ENCODE data around the gene XRN1.

XRN1 gene

DNA sequence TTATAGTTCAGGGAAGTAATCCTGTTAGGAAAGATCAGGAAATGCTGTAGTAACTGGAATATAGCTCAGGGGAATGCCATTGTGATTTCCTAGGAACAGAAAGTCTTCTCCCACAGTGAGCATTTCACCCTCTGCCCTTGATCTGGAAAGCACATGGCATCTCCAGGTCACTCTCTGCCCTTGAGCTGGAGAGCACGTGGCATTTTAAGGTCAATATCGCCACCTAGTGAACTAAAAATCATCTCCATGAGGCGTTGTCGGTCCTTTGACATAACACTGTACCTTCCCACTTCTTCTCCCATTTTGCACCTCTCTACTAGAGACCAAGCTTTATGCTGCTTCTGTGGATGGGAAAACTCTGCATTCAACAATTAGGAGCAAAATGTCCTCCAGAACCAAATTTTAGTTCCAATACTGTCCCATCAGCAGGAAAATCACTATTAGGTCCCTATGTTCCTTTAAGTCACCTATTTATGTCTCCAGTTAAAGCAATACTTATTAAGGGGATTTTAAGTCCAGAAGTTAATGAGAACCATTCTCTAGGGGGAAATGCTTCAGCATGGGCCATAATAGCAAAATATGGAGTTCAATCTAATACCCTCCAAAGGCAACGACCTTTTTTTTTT lies 167.8 kb downstream of the XRN1 start:
- TF ChIP-seq, protein P1, sequence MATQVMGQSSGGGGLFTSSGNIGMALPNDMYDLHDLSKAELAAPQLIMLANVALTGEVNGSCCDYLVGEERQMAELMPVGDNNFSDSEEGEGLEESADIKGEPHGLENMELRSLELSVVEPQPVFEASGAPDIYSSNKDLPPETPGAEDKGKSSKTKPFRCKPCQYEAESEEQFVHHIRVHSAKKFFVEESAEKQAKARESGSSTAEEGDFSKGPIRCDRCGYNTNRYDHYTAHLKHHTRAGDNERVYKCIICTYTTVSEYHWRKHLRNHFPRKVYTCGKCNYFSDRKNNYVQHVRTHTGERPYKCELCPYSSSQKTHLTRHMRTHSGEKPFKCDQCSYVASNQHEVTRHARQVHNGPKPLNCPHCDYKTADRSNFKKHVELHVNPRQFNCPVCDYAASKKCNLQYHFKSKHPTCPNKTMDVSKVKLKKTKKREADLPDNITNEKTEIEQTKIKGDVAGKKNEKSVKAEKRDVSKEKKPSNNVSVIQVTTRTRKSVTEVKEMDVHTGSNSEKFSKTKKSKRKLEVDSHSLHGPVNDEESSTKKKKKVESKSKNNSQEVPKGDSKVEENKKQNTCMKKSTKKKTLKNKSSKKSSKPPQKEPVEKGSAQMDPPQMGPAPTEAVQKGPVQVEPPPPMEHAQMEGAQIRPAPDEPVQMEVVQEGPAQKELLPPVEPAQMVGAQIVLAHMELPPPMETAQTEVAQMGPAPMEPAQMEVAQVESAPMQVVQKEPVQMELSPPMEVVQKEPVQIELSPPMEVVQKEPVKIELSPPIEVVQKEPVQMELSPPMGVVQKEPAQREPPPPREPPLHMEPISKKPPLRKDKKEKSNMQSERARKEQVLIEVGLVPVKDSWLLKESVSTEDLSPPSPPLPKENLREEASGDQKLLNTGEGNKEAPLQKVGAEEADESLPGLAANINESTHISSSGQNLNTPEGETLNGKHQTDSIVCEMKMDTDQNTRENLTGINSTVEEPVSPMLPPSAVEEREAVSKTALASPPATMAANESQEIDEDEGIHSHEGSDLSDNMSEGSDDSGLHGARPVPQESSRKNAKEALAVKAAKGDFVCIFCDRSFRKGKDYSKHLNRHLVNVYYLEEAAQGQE (IDR thresholded peaks at IDR 0.05; ENCODE audit: insufficient read depth in 1 of 2, low read depth in 2 of 2, low read length in 2 of 2), result no peak
- no peak for TF ChIP-seq TAF1 (IDR thresholded peaks at IDR 0.05; ENCODE audit: borderline replicate concordance, insufficient read depth, low read length)
- no peak for TF ChIP-seq POLR2AphosphoS5 (IDR thresholded peaks at IDR 0.05; ENCODE audit: low read depth, low read length)
- TF ChIP-seq SIN3A (IDR thresholded peaks at IDR 0.05; ENCODE audit: borderline replicate concordance, insufficient read depth, low read length), result no peak
- no peak for TF ChIP-seq FOXP2 (optimal IDR thresholded peaks at IDR 0.05; ENCODE audit: borderline replicate concordance, extremely low read depth, extremely low read length, insufficient read depth)

DNA sequence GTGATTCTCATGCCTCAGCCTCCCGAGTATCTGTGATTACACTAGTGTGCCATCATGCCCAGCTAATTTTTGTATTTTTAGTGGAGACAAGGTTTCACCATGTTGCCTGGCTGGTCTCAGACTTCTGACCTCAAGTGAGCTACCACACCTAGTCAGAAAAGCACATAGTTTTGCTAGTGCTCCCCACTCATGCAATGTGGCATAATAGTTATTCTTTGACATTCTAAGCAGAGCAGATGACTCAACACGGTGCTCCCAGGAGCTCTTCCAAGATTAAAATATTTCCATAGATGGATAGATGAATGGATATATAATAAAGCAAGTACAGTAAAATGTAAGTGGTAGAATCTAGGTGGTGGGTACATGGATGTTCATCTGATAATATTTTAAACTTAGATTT lies 169.4 kb downstream of the XRN1 start:
- TF ChIP-seq, protein P1 (IDR thresholded peaks at IDR 0.05; ENCODE audit: insufficient read depth in 1 of 2, low read depth in 2 of 2, low read length in 2 of 2), result no peak
- TF ChIP-seq POLR2AphosphoS5 (IDR thresholded peaks at IDR 0.05; ENCODE audit: low read depth, low read length) (no peak), FOXP2 (optimal IDR thresholded peaks at IDR 0.05; ENCODE audit: borderline replicate concordance, extremely low read depth, extremely low read length, insufficient read depth) (no peak), TAF1 (IDR thresholded peaks at IDR 0.05; ENCODE audit: borderline replicate concordance, insufficient read depth, low read length) (no peak), SIN3A (IDR thresholded peaks at IDR 0.05; ENCODE audit: borderline replicate concordance, insufficient read depth, low read length) (no peak)

DNA sequence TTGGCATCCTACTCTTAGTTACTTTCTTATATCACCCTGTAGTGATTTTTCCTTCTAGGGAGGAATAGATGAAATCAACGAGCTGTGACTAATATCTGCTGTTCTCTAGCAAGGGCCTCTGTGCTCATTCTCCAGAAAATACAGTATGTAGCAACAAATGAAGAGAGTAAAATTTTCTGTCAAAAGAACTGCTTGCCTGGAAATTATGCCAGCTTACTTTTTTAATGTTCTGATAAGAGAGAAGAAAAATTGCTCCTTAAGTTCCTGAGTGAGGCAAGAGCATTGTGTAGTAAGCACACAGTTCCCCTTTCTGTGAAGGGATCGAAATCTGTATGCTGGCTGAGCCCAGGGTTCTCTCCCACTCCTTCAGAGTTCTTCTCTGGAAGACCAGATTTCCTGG lies 171.1 kb downstream of the XRN1 start:
- no peak for TF ChIP-seq SIN3A (IDR thresholded peaks at IDR 0.05; ENCODE audit: borderline replicate concordance, insufficient read depth, low read length)
- TF ChIP-seq TAF1 (IDR thresholded peaks at IDR 0.05; ENCODE audit: borderline replicate concordance, insufficient read depth, low read length), result no peak
- no peak for TF ChIP-seq POLR2AphosphoS5 (IDR thresholded peaks at IDR 0.05; ENCODE audit: low read depth, low read length)

DNA sequence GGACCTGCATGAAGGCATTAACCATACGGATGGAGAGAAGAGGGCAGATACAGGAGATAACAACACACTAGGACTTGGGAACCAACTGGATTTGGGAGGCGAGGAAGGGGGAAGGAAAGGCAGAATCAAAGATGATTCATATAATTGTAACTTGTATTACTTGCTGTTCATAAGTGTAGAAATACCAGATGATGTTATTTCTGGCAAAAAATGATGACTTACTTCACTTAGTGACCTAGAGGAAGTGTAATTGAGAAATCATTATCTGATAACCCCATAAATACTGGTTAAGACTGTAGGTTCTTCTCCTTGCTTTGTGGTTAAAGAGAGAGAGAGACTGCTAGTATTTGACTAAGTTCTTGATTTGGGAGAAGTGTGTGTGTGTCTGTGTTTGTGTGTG lies 172.0 kb downstream of the XRN1 start:
- TF ChIP-seq, protein P1 (IDR thresholded peaks at IDR 0.05; ENCODE audit: insufficient read depth in 1 of 2, low read depth in 2 of 2, low read length in 2 of 2), result no peak
- TF ChIP-seq POLR2AphosphoS5 (IDR thresholded peaks at IDR 0.05; ENCODE audit: low read depth, low read length) (no peak), FOXP2 (optimal IDR thresholded peaks at IDR 0.05; ENCODE audit: borderline replicate concordance, extremely low read depth, extremely low read length, insufficient read depth) (no peak), TAF1 (IDR thresholded peaks at IDR 0.05; ENCODE audit: borderline replicate concordance, insufficient read depth, low read length) (no peak), SIN3A (IDR thresholded peaks at IDR 0.05; ENCODE audit: borderline replicate concordance, insufficient read depth, low read length) (no peak)

DNA sequence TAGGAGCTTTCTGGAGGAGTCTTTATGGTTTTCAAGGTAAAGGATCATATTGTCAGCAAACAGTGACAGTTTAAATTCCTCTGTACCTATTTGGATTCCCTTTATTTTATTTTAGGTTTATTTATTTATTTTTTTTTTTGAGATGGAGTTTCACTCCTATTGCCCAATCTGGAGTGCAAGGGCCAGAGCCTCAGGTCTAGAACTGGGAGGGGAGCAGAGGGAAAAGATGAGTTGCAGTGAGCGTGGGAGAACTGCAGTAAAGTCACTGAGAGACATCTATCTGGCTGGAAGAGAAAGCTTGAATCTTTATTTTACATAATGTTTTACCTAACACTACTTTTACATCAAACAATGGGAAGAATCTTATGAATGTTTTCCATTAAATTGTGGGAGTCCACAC lies 172.9 kb downstream of the XRN1 start:
- TF ChIP-seq, protein P1 (IDR thresholded peaks at IDR 0.05; ENCODE audit: insufficient read depth in 1 of 2, low read depth in 2 of 2, low read length in 2 of 2), result no peak
- no peak for TF ChIP-seq SIN3A (IDR thresholded peaks at IDR 0.05; ENCODE audit: borderline replicate concordance, insufficient read depth, low read length)
- TF ChIP-seq TAF1 (IDR thresholded peaks at IDR 0.05; ENCODE audit: borderline replicate concordance, insufficient read depth, low read length), result no peak
- no peak for TF ChIP-seq FOXP2 (optimal IDR thresholded peaks at IDR 0.05; ENCODE audit: borderline replicate concordance, extremely low read depth, extremely low read length, insufficient read depth)
- TF ChIP-seq POLR2AphosphoS5 (IDR thresholded peaks at IDR 0.05; ENCODE audit: low read depth, low read length), result no peak
